Measurements from ENCODE around the gene RPL6.
A peak's percentile ranks its signal among the peaks of the same experiment; 100 is the strongest.
"Not testable (repeated sequence)": the region's sequence is repeated elsewhere in the genome, so short reads cannot be mapped to it uniquely, and the experiment has no call there.

RPL6 gene

DNA sequence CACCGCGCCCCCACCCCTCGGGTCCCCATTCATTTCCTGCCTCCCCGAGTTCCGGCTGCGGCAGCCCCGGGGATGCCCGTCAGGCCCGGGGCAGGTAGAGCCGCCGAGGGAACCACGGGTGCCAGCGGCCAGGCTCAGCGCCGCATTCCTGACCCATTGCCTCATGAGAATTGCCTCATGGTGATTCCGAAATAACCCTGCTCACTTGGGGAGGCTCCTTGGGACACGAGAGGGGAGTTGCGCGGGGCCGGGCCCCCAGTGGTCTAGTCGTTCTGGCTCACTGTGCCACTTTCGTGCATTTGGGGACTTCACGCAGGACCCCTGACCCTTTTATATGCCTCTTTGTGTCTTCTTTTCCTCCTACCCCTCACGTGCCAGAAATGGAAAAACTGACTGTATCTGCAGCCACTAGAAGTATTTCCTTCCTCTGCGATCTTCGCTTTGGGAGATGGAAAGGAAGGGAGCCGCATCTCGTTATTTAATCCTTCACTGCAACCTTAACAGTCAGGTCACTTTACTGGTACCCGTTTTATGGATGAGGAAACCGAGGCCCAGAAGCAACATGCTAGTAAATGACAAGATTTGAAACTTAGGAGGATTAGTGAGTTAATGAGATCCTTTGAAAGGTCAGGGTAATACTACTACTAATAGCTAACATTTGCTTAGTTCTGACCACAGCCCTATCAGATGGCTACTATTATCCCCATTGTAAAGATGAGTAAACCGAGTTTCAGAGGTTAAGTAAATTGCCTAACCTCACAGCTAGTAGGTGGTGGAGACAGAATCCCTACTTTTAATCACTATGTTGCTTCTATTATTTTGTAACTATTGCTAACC lies 10.1 kb upstream of the RPL6 start:
- DNase-seq (ENCODE audit: low read depth in 2 of 2): peak in 1 of 2 donors; percentile 12

DNA sequence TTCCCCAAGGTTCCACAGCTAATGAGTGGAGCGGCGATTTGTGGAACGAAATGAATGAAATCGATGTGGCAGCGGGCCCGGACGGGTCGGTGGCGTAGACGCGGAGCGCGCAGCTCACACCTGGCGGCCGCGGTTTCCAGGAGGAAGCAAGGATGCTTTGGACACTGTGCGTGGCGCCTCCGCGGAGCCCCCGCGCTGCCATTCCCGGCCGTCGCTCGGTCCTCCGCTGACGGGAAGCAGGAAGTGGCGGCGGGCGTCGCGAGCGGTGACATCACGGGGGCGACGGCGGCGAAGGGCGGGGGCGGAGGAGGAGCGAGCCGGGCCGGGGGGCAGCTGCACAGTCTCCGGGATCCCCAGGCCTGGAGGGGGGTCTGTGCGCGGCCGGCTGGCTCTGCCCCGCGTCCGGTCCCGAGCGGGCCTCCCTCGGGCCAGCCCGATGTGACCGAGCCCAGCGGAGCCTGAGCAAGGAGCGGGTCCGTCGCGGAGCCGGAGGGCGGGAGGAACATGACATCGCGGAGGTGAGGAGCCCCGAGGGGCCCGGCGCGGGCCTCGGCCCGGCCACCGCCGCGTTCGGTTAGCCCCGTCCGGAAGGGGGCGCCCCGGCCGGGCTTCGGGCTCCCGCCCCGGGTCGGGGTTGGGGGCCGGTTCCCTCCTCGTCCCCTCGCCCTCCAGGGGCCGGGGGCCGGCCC lies 9.3 kb upstream of the RPL6 start, which contains the start of gene PTPN11:
PTPN11 (plus strand) TSS at position 340 of the 689 bp plus-strand sequence; CDS start at position 505, 165 bp downstream.
- peak; percentile 75 to 86 for DNase-seq (ENCODE audit: low read depth in 2 of 2)

DNA sequence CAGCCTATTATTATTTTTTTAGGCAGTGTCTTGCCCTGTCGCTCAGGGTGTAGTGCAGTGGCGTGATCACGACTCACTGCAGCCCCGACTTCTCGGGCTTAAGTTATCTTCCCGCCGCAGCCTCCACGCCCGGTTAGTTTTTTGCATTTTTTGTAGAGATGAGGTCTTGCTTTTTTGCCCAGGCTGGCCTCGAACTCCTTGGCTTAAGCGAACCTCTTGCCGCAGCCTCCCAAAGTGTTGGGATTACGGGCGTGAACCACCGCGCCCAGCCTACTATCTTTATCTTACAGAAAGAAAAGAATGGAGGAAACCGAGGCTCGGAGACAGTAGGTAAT lies 8.8 kb upstream of the RPL6 start:
- no peak for DNase-seq (ENCODE audit: low read depth in 2 of 2)

DNA sequence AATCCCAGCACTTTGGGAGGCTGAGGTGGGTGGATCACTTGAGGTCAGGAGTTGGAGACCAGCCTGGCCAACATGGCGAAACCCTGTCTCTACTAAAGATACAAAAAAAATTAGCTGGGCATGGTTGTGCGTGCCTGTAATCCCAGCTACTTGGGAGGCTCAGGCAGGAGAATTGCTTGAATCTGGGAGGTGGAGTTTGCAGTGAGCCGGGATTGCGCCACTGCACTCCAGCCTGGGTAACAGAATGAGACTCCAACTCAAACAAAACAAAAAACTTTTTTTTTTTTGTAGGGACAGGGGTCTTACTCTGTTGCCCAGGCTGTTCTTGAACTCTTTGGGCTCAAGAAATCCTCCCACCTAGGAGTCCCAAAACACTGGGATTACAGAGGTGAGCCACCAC lies 6.1 kb upstream of the RPL6 start:
- DNase-seq (ENCODE audit: low read depth in 2 of 2): not testable (repeated sequence)

GRCh38 chr12:112413855-112414625 lies 4.6 kb upstream of the RPL6 start:
- no peak for DNase-seq (ENCODE audit: low read depth in 2 of 2)

GRCh38 chr12:112409906-112410244 lies 470 bp upstream of the RPL6 start:
- DNase-seq (ENCODE audit: low read depth in 2 of 2): no peak

DNA sequence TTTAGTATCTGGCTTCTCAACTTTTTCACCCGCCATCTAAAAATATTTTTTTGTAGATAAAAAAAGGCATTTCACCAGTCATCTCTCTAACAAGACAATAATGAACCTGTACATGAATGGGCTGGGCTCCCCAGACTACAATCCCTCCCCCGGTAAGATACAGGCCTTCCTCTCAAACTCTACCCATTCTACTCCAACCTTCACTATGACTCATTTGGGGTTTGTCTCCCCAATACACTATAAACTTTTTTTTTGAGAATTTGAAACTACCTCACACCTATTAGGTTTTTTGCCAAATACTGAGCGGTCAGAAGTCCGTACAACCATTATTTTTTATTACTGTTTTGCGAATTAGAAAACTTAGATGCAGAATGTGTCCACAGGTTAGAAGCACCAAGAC lies 784 bp downstream of the RPL6 start:
- DNase-seq (ENCODE audit: low read depth in 2 of 2): peak in 1 of 2 donors; percentile 8

DNA sequence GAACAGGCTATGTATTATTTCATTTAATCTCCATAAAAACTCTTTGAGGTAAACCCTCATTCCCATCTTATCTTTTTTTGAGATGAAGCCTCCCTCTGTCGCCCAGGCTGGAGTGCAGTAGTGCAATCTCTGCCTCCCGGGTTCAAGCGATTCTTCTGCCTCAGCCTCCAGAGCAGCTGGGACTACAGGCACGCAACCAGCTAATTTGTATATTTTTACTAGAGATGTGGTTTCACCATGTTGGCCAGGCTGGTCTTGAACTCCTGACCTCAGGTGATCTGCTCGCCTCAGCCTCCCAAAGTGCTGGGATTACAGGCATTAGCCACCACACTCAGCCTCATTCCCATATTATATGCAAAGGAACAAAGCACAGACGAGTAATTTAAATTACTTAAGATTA lies 1.7 kb downstream of the RPL6 start:
- not testable (repeated sequence) for DNase-seq (ENCODE audit: low read depth in 2 of 2)

GRCh38 chr12:112406519-112407488 lies 2.6 kb downstream of the RPL6 start:
- DNase-seq (ENCODE audit: low read depth in 2 of 2): no peak

DNA sequence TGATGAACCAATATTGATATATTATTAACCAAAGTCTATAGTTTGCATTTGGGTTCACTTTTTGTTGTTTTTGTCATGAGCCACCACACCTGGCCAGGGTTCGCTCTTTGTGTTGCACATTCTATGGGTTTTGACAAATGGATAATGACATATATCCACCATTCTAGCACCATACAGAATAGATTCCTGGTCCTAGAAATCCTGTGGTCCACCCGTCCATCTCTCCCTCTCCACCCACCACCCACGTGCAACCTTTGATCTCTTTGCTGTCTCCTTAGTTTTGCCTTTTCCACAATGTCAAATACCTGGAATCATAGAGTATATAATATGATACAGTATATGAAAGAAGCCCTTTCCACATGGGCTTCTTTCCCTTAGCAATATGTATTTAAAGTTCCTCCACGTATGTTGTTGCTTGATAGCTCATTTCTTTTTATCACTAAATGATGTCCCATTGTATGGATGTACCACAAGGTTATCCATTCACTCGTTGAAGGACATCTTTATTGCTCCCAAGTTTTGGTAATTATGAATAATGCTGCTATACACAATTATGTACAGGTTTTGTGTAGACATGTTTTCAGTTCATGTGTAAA lies 7.4 kb downstream of the RPL6 start:
- no peak for DNase-seq (ENCODE audit: low read depth in 2 of 2)

DNA sequence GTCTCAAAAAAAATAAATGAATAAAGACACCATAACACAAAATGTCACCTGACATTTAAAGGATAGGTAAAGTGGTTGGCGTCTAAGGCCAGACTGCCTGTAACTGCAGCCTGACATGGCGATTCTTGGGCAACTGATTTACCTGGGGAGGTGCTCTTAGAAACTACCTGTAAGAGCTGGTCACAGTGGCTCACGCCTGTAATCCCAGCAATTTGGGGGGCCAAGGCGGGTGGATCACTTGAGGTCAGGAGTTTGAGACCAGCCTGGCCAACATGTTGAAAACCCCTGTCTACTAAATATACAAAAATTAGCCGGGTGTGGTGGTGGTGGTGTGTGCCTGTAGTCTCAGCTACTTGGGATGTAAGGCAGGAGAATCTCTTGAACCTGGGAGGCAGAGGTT lies 8.4 kb downstream of the RPL6 start:
- DNase-seq (ENCODE audit: low read depth in 2 of 2): no peak

- DNase-seq (ENCODE audit: low read depth in 2 of 2): no peak
Measured at GRCh38 chr12:112393328-112393727, 16.1 kb downstream of the RPL6 start.

DNA sequence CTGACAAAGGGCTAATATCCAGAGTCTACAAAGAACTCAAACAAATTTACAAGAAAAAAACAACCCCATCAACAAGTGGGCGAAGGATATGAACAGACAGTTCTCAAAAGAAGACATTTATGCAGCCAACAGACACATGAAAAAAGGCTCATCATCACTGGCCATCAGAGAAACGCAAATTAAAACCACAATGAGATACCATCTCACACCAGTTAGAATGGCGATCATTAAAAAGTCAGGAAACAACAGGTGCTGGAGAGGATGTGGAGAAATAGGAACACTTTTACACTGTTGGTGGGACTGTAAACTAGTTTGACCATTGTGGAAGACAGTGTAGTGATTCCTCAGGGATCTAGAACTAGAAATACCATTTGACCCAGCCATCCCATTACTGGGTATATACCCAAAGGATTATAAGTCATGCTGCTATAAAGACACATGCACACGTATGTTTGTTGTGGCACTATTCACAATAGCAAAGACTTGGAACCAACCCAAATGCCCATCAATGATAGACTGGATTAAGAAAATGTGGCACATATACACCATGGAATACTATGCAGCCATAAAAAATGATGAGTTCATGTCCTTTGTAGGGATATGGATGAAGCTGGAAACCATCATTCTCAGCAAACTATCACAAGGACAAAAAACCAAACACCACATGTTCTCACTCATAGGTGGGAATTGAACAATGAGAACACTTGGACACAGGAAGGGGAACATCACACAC lies 19.3 kb downstream of the RPL6 start:
- DNase-seq (ENCODE audit: low read depth in 2 of 2): not testable (repeated sequence)

GRCh38 chr12:112389228-112389627 lies 20.2 kb downstream of the RPL6 start:
- DNase-seq (ENCODE audit: low read depth in 2 of 2): no peak

DNA sequence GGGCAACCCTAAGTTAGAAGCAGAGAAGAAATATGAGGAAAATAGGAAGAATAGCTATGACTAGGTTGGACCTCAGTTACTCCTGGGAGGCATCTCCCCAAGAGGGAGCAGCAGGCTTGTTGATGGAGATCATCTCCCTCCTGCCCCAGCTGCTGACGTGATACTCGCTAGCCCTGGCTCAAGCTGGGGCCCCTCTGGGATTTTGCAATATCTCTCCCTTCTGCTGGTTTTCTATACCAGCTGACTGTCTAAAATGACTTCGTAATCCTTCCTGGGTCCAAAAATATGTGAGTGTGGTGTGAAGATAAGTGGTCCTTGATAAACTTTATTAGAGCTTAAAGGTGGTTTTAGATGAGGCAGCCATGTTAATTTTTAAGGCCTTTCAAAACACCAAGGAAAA lies 22.7 kb downstream of the RPL6 start:
- no peak for DNase-seq (ENCODE audit: low read depth in 2 of 2)

DNA sequence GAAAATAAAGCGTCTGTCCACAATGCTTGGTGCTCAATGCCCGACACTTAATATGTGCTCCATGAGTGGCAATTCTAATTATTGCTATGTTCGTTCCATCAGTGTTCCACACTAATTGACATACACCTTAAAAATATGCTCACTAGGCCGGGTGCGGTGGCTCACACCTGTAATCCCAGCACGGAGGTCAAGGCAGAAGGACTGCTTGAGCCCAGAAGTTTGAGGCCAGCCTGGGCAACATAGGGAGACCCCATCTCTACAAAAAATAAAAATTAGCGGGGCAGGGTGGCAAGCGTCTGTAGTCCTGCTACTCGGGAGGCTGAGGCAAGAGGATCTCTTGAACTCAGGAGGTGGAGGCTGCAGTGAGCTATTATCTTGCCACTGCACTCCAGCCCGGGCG lies 26.5 kb downstream of the RPL6 start:
- DNase-seq (ENCODE audit: low read depth in 2 of 2): no peak

DNA sequence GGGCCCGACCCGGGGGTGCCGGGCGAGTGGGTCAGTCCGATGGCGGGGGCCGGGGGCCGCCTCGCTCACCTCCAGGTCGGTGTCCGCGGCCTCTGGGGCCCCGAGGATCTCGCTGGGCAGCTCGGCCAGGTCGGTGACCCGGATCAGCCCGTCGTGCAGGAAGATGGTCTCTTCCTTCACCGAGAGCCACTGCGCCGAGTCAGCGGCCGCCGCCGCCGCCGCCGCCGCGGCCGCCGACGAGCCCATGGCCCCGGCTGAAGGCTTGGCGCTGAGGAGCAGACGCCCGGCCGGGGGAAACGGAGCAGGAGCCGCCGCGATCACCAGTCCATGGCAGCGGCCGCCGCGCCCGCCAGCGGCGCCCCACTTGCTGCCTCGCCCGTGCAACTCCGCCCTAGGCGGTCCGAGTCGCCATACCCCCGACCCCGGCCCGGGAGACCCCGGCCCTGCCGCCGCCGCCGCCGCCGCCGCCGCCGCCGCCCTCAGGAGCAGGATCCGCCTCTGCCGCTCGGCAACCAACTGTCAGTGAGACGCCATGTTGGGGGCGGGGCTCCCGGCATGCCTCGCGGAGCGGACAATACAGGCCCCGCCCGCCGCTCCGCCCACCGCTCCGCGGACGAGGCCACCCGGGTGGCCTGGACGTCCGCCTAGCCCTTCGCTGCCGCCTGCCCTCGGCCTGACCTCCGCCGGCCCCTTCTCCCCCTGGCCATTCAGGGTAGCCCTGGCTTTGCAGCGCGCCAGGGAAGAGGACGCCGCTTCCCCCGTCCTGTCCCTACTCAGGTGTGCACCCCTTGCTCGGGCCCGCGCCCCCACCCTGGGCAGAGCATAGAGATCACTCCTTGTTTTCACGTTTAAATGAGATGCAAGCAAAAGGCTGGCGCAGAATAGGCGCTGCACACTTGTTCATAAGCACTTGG lies 27.3 kb downstream of the RPL6 start, which contains the start of gene HECTD4:
HECTD4 (minus strand) TSS at position 549 of the 914 bp plus-strand sequence; CDS start at position 246, 303 bp downstream.
- DNase-seq (ENCODE audit: low read depth in 2 of 2): peak; percentile 80 to 91

- DNase-seq (ENCODE audit: low read depth in 2 of 2): peak in 1 of 2 donors; percentile 24
Measured at GRCh38 chr12:112381406-112381882, 28.0 kb downstream of the RPL6 start.

All from stimulated activated CD8-positive, alpha-beta memory T cell treated with anti-CD3 and anti-CD28 coated beads, Interleukin-7, amount 100 ng/mL, for 4 hours (primary cell).